Right renal pelvis (tissue), 4 donors: ENCODE measurements around the gene SPATA31C1. TPM values are rescaled to one million over a fixed set of nuclear protein-coding genes. Genes with fewer than 3 reads are reported as not detected.
"Not testable (repeated sequence)": the region's sequence is repeated elsewhere in the genome, so short reads cannot be mapped to it uniquely, and the experiment has no call there.

Experiments
- DNase-seq, 4 donors: peaks; one replicate each; pipeline ENCODE4 v3.0.0-alpha.2; 2013; ENCODE audit warnings: low read depth in 4 of 4, low spot score in 3 of 4, missing footprints in 1 of 4
- polyA plus RNA-seq, 4 donors: library from polyadenylated mRNA; unstranded; fragments of 120-200 nt; gene quantifications; one replicate each; pipeline ENCODE4 v1.2.1, GENCODE V29; 2013; ENCODE audit not compliant: insufficient read length in 4 of 4

The SPATA31C1 gene
- polyA plus RNA-seq, 4 donors = 0.33 to 0.84 (median 0.70) TPM

DNA sequence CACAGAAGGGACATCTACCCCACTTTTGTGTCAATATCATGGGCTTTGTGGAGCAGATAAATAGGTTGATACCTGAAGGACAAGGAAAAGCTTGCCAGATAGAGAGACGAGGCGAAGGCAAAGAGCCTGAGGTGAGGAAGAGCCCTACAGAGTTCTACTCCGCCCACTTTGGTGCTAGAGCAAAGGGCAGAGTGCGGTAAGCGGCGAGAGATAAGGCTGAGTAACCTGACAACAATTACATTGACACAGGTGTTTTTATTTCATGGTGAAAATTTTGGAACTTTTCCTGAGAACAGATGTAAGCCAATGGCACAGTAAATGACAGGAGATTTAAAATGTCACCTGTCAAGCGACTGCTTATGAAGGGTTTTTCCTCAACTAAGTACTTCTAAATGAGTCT lies 16.7 kb downstream of the SPATA31C1 start:
- not testable (repeated sequence) for DNase-seq

DNA sequence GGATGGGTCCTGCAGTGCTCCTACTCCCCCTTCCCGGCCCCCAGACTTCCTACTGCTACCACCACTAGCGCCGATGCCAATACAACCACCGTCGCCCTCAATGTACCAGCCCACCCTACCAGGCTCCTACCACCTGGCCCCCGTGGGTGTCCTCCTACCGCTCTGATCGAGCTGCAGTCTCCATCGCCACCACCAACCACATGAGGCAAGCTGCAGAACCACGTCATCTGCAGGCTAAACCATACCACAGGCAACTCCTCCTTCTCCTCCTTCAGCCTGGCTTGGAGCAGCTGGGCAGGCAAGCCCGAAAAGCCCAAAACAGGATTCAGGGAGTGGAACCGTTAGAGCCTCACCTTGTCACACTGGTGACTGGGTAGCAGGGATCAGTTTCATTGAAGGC lies 19.6 kb downstream of the SPATA31C1 start:
- DNase-seq = not testable (repeated sequence)

DNA sequence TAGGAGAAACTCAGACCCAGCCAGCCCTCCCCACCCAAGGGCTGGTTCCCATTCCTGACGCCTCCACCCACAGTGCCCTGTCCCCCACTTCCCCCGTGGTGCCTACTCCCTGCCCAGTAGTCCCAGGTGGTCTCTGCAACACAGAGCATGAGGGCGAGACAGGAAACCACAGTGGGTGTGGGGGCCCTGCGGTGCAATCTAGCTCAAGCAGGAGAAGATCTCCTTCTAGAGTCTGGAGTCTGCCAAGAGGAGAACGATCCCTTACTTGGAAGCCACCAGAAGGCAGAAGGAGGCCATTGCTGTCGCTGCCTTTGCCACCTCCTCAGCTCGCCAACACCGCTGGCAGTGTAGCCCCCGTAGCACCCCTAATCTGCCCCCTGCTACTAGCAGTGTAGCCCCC lies 20.2 kb downstream of the SPATA31C1 start:
- not testable (repeated sequence) for DNase-seq

DNA sequence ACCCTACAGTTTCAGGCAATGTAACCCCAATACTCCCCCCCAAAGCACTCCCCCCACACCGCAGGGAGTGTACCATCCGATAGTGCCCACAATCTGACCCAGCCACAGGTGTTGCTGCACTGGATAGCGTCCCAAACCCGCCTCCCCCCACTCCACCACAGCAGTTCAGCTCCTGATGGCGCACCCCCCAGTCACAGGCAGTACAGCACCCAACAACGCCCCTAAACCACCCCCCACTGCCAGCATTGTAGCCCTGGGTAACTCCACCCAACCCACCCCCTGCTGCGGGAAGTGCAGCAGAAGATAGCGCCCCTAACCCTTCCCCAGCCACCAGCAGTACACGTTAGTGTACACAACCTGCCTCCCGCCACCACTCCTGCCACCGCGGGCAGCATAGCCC lies 20.6 kb downstream of the SPATA31C1 start:
- not testable (repeated sequence) for DNase-seq

DNA sequence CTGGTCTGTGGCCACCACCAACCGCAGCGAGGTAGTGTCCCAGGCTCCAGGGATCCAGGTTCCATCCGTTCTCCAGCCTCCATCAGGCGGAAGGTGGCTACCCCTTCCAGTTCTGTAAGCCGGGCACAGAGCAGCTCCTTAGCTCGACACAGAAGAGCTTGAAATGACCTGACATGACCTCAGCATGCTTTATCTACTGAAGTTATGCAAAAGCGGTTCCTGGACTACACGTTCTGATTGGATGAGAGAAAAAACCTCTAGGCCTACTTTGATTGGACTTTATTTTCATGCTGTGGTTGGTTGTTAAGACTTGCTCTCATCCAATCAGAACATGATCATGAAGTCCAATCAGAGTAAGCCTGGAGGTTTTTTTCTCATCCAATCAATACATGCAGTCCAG lies 21.3 kb downstream of the SPATA31C1 start:
- not testable (repeated sequence) for DNase-seq

DNA sequence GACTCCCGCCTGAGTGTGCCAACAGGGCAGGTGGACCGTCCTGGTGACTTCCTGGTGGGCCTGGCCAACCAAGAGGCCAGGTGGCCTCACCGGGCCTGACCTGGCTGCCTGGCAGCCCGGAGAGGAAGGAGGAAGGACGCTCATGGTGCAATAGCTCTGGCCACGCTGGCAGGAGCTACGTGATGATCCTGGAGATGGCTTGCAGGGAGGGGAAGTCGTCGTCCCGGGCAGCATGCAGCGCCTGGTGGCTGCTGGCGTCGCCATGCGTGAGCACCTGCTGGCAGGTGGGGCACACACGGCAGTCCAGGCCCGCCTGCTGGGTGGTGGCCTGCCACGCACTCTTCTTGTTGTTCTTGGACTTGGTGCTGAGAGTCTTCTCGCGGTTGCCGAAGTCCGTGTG lies 26.3 kb downstream of the SPATA31C1 start:
- DNase-seq = no peak

DNA sequence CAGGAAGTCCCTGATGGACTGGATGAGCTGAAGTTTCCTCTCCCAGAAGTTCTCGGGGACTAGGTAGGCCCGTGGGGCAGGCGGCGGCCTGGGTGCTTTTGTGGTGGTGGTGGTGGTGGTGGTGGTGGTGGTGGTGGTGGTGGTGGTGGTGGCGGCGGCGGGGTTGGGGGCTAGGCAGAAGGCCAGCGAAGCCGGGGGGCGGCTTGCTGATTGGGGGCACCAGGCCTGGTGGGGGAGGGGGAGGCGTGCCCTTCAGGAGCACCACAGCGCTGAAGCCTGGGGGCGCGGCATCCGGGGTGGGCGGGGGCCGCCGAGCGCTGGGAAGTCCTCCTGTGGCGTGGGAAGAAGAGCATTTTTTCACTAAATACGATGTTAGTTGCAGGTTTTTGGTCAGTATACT lies 26.9 kb downstream of the SPATA31C1 start:
- DNase-seq = no peak

DNA sequence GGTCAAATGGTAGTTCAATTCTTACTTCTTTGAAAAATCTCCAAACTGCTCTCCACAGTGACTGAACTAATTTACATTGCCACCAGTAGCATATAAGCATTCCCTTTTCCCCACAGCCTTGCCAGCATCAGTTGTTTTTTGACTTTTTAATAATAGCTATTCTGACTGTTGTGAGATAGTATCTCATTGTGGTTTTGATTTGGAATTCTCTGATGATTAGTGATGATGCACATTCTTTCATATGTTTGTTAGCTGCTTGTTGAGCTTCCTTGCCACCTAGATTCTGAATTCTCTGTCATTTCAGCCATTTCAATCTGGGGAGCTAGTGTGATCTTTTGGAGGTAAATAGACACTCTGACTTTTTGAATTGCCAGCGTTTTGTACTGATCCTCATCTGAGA lies 32.5 kb downstream of the SPATA31C1 start:
- DNase-seq = no peak

DNA sequence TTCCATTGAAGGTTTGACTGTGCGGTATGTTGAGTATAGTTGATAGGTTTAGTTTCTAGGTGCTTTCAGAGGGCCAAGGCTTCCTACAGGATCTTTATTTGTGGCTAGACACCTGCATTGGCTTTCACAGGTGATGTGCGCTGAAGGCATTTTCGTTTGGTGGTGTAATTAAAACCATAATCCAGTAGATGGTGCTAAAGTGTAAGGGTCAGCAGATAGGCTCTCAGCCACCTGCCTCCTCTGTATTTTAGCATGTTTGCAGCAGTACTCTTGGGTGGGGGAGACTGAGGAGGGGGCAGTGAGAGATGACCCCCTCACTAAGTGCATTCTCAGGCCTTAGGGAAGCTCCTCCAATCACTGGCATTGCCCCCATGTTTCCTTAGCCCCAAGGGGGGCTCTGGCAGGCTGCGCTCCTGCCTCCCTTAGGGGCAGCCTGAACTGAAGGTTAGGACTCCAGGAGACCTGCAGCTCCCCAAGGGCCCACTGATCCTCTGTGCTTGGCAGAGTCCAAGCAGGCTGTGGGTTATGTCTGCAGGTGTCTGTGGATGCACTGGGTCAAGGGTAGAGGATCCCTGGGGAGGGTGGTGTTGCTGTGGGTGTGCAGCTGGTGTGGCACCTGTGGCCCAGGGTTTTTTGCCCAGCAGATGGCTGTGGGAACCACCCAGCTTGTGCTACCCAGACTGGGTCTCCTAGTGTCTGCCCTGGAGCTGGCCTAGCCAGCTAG lies 33.2 kb downstream of the SPATA31C1 start:
- no peak for DNase-seq

DNA sequence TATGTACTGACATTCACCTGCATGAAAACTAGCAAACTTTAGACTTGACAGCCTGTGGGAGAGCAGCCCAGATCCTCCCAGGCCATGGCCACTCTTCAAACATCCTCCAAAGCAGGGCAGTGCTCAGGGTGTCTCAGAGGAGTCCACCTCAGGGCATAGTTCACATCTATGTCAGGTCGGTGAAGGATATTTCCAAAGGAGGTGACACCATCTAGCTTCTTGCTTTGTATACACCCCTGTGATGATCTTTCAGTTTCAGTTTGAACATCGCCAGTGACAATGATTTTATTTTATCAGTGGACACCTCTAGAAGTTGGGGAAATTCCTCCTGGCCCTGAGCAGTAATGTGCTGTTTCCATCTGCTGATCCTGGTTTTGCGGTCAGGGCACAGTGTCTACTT lies 36.5 kb downstream of the SPATA31C1 start:
- DNase-seq = no peak

DNA sequence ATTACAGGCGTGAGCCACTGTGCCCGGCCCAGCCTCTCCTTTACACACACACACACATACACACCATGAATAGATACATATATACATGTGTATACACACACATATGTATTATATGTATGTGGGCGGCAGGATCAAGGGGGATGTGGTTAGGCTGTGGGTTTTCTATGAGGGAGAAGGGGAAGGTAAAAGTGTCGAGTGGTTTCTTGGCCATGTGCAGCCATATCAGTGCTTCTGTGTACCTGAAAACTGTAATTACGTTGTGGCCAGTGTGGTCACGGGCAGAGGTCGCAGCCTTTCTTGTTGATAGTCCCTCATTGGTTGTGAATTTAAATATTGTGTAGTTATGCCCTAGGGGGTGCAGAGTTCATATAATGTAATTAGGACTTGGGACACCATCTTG lies 40.1 kb downstream of the SPATA31C1 start:
- no peak for DNase-seq

DNA sequence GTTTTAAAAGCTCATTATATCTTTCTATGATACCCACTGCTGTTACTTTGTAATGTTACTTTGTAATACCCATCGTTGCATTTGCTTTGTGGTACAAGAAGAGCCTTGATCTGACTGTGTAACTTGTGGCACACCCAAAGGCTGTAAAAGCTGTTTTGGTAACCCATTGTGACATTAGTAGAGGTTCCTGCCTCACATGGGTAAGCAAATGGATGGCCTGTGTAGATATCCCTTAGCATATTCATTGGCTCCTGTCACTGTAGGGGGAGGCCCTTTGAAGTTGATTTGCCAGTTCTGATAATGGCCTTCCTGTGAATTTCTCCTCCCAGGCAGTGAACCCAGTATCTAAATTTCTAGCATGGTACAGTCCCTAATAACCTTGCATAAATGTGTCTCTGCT lies 40.8 kb downstream of the SPATA31C1 start:
- DNase-seq = no peak

DNA sequence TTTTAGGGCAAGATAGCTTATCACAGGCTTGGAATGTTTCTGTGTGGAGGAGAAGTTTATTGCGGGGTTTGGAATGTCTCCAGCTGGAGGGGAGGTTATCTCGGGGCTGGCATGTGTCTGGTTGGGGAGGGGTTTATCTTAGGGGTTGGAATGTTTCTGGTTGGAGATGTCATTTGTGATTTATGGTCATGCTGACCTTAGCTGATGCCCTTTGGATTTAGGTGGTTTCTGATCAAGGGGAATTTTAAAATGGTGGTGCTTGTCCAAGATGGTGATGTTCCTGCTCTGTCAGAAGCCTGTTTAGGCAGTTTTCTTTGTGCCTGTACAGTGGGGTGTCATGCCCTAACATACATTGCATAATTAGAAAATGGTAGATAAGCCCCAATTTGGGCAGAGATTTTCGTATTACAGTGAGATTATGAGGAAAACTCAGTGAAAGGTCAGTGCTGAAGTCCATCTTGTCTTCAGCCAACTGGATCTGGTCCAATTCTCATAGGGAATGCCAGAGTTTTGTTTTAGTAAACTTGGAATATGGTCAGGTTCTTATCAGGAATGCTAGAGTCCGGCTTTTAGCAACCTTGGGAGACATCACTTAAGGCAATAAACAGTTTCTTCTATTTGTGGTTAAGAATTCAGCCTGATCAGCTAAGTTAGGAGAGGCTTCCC lies 42.3 kb downstream of the SPATA31C1 start:
- DNase-seq = no peak

DNA sequence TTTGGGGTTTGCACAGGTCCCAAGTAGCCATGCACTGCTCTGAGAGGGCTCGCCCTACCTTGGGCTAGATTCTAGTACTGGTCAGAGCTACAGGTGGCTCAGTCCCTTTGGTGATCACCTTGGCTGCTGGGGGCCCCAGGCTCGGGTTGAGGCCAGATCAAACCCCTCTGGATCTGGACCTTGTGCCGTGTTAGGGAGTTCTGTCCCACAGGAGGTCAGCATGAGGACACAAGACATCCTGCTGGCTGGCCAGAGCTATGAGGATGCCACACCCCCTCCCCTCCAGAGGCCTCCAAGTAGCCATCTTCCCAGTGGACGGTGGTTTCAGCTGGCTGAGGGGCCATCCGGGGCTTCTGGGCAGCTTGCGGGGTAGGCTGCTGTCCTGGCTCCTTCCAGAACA lies 46.0 kb downstream of the SPATA31C1 start:
- no peak for DNase-seq

DNA sequence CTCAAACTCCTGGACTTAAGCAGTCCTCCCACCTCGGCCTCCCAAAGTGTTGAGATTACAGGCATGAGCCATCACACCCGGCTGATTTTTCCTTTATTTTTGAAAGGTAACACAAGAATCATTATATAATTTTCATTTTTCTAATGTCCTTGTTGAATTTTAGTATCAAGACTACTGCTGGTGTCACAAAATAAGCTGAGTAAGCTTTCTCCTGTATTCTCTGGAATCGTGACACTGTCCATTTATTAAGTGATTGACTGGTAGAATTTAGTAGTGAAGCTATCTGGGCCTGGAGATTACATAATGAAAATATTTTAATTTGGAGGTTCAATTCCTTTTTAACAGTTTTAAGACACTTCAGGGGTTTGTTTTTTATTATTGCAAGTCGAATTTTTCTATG lies 47.1 kb downstream of the SPATA31C1 start:
- DNase-seq = no peak

DNA sequence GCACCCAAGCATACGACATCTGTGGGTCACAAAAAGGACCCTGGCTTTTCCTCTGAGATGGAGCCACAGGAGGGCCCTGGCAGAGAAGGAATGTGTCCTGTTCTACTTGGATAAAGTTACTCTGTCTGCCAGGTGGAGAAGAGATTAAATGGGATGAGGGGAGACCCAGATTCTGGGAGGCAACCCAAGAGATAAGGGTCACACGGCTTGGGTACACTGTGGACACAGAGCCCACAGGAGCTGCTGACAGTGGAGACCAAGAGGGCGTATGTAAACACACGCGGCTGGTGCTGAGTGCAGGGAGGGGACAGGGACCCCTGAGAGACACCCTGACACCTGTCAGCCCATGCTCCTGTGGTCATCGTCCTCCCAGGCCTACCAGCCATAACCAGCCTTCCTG lies 50.4 kb downstream of the SPATA31C1 start:
- DNase-seq = no peak

DNA sequence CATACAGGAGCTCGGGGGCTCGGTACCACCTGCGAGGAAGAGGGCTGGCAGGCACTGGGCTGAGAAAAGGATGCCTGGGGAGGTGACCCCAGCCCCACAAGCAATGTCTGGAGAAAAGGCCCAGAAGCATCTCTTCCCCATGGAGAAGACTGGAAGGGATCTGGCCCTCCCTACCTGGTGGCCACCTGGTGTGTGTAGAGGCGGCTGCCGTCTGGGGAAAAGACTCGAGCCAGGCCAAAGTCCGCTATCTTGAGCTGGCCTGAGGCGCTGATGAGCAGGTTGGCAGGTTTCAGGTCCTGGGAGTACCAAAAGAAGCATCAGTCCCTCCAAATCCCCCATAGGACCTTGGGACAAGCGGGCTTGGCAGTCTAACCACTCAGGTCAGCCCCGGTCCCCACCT lies 52.8 kb downstream of the SPATA31C1 start:
- DNase-seq = no peak

DNA sequence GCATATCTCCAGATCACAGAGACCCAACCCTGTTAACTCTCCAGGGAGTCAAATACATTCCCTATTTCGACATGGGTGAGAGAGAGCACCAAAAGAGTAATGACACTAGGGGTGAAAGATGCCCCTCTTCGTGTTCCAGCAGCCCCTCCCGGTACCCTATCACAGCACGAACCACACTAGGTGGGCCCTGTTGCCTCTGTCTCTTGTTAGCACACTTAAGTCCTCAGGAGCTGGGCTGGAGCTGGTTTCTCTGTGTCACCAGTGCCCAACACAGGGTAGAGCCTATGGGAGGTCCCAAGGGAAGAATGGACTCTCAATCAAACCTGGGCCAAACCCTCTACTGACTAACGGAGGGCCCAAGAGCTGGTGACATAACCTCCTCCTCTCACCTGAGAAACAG lies 55.4 kb downstream of the SPATA31C1 start:
- no peak for DNase-seq
